Prostate gland (tissue), 2 donors: ENCODE data around the gene MRGPRD.

Experiments
- CTCF ChIP-seq, 4 experiments: fragments of 200-600 bp in 2 of 4; fragments of 450-650 bp in 2 of 4; sonication (generic) in 2 of 4; IDR thresholded peaks; 1 replicate in 3 of 4; 2 replicates in 1 of 4; pipeline ENCODE4 v1.5.1; 2016 to 2019; ENCODE audit warnings: antibody characterized with exemption in 4 of 4, mild to moderate bottlenecking in 2 of 4, moderate library complexity in 2 of 4
- POLR2A ChIP-seq: fragments of 450-650 bp; IDR thresholded peaks from one replicate; pipeline ENCODE4 v1.6.1; 2016; ENCODE audit warnings: antibody characterized with exemption, mild to moderate bottlenecking

GRCh38 chr11:68969386-68969785 is 11.4 kb downstream of the MRGPRD start:
- TF ChIP-seq POLR2A (no peak), CTCF (IDR thresholded peaks at IDR 0.05) (no peak)
